ENCODE measurements around the gene RNF212. TPM values are rescaled to one million over a fixed set of nuclear protein-coding genes. Genes with fewer than 3 reads are reported as not detected.

RNF212 gene
- total RNA-seq, 1 experiment from 2014 or later, result not detected

GRCh38 chr4:1153567-1154090 is 40.3 kb upstream of the RNF212 start:
- Histone ChIP-seq H3K27me3 (replicated peaks; ENCODE audit: control insufficient read depth, insufficient read depth, low read length) (no peaks in the 10 kb centered on the region; the same call in 1 of the 2 replicates), H3K36me3 (ENCODE audit: control insufficient read depth, insufficient read depth, low read length) (no peaks in the 10 kb centered on the region), H3K9me3 (peaks cover 7% of the 10 kb centered on the region), H3K4me3 (ENCODE audit: low read depth, low read length) (no peak overlapping the region), H3K4me1 (no peaks in the 10 kb centered on the region)
- TF ChIP-seq, protein P1, sequence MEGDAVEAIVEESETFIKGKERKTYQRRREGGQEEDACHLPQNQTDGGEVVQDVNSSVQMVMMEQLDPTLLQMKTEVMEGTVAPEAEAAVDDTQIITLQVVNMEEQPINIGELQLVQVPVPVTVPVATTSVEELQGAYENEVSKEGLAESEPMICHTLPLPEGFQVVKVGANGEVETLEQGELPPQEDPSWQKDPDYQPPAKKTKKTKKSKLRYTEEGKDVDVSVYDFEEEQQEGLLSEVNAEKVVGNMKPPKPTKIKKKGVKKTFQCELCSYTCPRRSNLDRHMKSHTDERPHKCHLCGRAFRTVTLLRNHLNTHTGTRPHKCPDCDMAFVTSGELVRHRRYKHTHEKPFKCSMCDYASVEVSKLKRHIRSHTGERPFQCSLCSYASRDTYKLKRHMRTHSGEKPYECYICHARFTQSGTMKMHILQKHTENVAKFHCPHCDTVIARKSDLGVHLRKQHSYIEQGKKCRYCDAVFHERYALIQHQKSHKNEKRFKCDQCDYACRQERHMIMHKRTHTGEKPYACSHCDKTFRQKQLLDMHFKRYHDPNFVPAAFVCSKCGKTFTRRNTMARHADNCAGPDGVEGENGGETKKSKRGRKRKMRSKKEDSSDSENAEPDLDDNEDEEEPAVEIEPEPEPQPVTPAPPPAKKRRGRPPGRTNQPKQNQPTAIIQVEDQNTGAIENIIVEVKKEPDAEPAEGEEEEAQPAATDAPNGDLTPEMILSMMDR (IDR thresholded peaks at IDR 0.05; ENCODE audit: insufficient read depth in 1 of 2, low read depth in 1 of 2, low read length in 1 of 2, severe bottlenecking in 1 of 2, unreplicated experiment in 1 of 2), result no peak
- no peaks in the 10 kb centered on the region for H3K36me3 Mint-ChIP-seq (ENCODE audit: insufficient read depth, unreplicated experiment)
- no peaks in the 10 kb centered on the region for H3K9me3 Mint-ChIP-seq (ENCODE audit: unreplicated experiment)
- no TSS peak for BruUV-seq (replicated peaks)
- DNase-seq, result no peak
- no peak overlapping the region for H3K27ac Mint-ChIP-seq (ENCODE audit: unreplicated experiment)
- intact Hi-C loops (cut with micrococcal nuclease; ENCODE audit: unreplicated experiment), result no loop called here
- H3K4me3 Mint-ChIP-seq (ENCODE audit: unreplicated experiment), result no peak overlapping the region
- POLR2A ChIA-PET, result no interaction called here
- CTCF ChIA-PET, result interaction anchor here (0.6 kb wide), 2 partner anchors 19 to 115 kb away, joined by 3 to 4 read pairs; no protein-coding TSS in a partner anchor
- H3K4me1 Mint-ChIP-seq (ENCODE audit: low read depth, unreplicated experiment), result no peaks in the 10 kb centered on the region
- H3K27me3 Mint-ChIP-seq (ENCODE audit: insufficient read depth, unreplicated experiment), result peaks cover 22% of the 10 kb centered on the region

DNA sequence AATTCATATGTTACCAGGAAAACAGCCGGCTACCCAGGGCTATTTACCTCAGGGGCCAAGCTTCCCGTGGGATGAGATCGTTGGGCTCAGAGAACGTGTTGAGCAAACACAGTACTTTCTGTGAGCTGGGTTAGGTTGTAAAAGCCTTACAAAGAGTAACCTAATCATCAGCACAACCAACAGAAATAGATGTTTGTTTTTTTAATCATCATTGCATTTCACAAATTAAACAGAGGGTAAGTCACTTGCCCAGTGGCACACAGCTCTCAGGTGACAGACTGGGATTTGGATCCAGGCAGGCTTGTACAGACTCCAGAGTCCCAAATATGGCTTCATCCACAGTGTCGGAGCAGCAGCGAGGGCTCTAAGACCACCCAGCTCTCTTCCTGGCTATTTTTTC is 38.9 kb upstream of the RNF212 start:
- no peaks in the 10 kb centered on the region for H3K4me1 ChIP-seq
- DNase-seq, result no peak
- H3K4me3 ChIP-seq (ENCODE audit: low read depth, low read length), result no peak overlapping the region
- CTCF ChIA-PET, result no interaction called here
- H3K9me3 ChIP-seq, result no peaks in the 10 kb centered on the region; the same call in 1 of the 2 replicates
- no peaks in the 10 kb centered on the region for H3K36me3 ChIP-seq (ENCODE audit: control insufficient read depth, insufficient read depth, low read length)
- intact Hi-C loops (cut with micrococcal nuclease; ENCODE audit: unreplicated experiment), result no loop called here
- TF ChIP-seq, protein P1 (IDR thresholded peaks at IDR 0.05; ENCODE audit: insufficient read depth in 1 of 2, low read depth in 1 of 2, low read length in 1 of 2, severe bottlenecking in 1 of 2, unreplicated experiment in 1 of 2), result no peak
- H3K4me1 Mint-ChIP-seq (ENCODE audit: low read depth, unreplicated experiment), result no peaks in the 10 kb centered on the region
- H3K27me3 ChIP-seq (replicated peaks; ENCODE audit: control insufficient read depth, insufficient read depth, low read length), result no peaks in the 10 kb centered on the region; the same call in 1 of the 2 replicates
- H3K4me3 Mint-ChIP-seq (ENCODE audit: unreplicated experiment), result no peak overlapping the region
- H3K9me3 Mint-ChIP-seq (ENCODE audit: unreplicated experiment), result no peaks in the 10 kb centered on the region
- no peaks in the 10 kb centered on the region for H3K36me3 Mint-ChIP-seq (ENCODE audit: insufficient read depth, unreplicated experiment)
- BruUV-seq (replicated peaks), result no TSS peak
- POLR2A ChIA-PET, result no interaction called here
- H3K27me3 Mint-ChIP-seq (ENCODE audit: insufficient read depth, unreplicated experiment), result peaks cover 30% of the 10 kb centered on the region
- H3K27ac Mint-ChIP-seq (ENCODE audit: unreplicated experiment), result no peak overlapping the region

DNA sequence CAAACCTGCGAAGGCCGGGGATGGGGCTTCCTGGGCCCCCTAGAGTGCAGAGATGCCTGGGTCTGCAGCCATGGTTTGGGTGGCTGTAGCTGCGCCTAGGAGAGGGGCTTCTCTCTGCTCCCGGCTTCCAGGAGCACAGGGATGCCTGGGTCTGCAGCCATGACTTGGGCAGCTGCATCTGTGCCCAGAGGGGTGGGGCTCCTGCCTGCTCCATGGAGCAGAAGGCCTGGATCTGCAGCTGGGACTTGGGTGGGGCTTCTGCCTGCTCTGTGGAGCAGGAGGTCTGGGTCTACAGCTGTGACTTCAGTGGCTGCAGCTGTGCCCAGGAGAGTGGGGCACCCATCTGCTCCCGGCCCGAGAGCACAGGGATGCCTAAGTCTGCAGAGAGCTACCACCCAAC is 38.2 kb upstream of the RNF212 start:
- H3K9me3 Mint-ChIP-seq (ENCODE audit: unreplicated experiment), result peaks cover 6% of the 10 kb centered on the region
- POLR2A ChIA-PET, result no interaction called here
- TF ChIP-seq, protein P1 (IDR thresholded peaks at IDR 0.05; ENCODE audit: insufficient read depth in 1 of 2, low read depth in 1 of 2, low read length in 1 of 2, severe bottlenecking in 1 of 2, unreplicated experiment in 1 of 2), result no peak
- H3K4me3 Mint-ChIP-seq (ENCODE audit: unreplicated experiment), result no peak overlapping the region
- H3K27ac Mint-ChIP-seq (ENCODE audit: unreplicated experiment), result no peak overlapping the region
- BruUV-seq (replicated peaks), result no TSS peak
- Histone ChIP-seq H3K4me1 (no peaks in the 10 kb centered on the region), H3K4me3 (ENCODE audit: low read depth, low read length) (no peak overlapping the region), H3K9me3 (no peaks in the 10 kb centered on the region), H3K27me3 (replicated peaks; ENCODE audit: control insufficient read depth, insufficient read depth, low read length) (no peaks in the 10 kb centered on the region; the same call in 1 of the 2 replicates), H3K36me3 (ENCODE audit: control insufficient read depth, insufficient read depth, low read length) (no peaks in the 10 kb centered on the region)
- H3K4me1 Mint-ChIP-seq (ENCODE audit: low read depth, unreplicated experiment), result no peaks in the 10 kb centered on the region
- CTCF ChIA-PET, result no interaction called here
- no peak for DNase-seq
- intact Hi-C loops (cut with micrococcal nuclease; ENCODE audit: unreplicated experiment), result no loop called here
- no peaks in the 10 kb centered on the region for H3K36me3 Mint-ChIP-seq (ENCODE audit: insufficient read depth, unreplicated experiment)
- H3K27me3 Mint-ChIP-seq (ENCODE audit: insufficient read depth, unreplicated experiment), result peaks cover 36% of the 10 kb centered on the region
